H1 (cell line): Measurements from ENCODE around the gene TMCC1.

Experiments
- BACH1 ChIP-seq: IDR thresholded peaks from 2 replicates; pipeline ENCODE4 v1.6.1; 2012; ENCODE audit warnings: low read length, improper control_type of control experiment
- CHD2 ChIP-seq: IDR thresholded peaks from 2 replicates; pipeline ENCODE4 v1.6.1; 2012; ENCODE audit warnings: low read length, improper control_type of control experiment
- EGR1 ChIP-seq: IDR thresholded peaks from 2 replicates; pipeline ENCODE4 v1.6.1; 2011; ENCODE audit warnings: low read depth, low read length, borderline replicate concordance
- EP300 ChIP-seq, 2 experiments: IDR thresholded peaks; 1 replicate in 1 of 2; 2 replicates in 1 of 2; pipeline ENCODE4 v1.6.1; 2011 to 2012; ENCODE audit warnings: low read depth in 2 of 2, low read length in 2 of 2, mild to moderate bottlenecking in 2 of 2, borderline replicate concordance in 1 of 2, inconsistent platforms in 1 of 2, moderate library complexity in 1 of 2
- EZH2 ChIP-seq: fragments of 200-600 bp; sonication (generic); IDR thresholded peaks from 2 replicates; pipeline ENCODE4 v1.7.1; 2012; ENCODE audit warnings: low read depth, mild to moderate bottlenecking, moderate library complexity, low read length, inconsistent platforms; ENCODE audit not compliant: severe bottlenecking
- JUN ChIP-seq: IDR thresholded peaks from 2 replicates; pipeline ENCODE4 v1.6.1; 2011; ENCODE audit warnings: low read depth, mild to moderate bottlenecking, improper control_type of control experiment, low read length
- JUND ChIP-seq: IDR thresholded peaks from 2 replicates; pipeline ENCODE4 v1.6.1; 2011; ENCODE audit warnings: mild to moderate bottlenecking, improper control_type of control experiment, low read length
- POLR2A ChIP-seq, 2 experiments: IDR thresholded peaks; 1 replicate in 1 of 2; 2 replicates in 1 of 2; pipeline ENCODE4 v1.6.1; 2011; ENCODE audit warnings: low read depth in 2 of 2, low read length in 2 of 2, mild to moderate bottlenecking in 2 of 2; ENCODE audit errors: control extremely low read depth in 1 of 2
- POLR2AphosphoS5 ChIP-seq: IDR thresholded peaks from 2 replicates; pipeline ENCODE4 v1.6.1; 2011; ENCODE audit warnings: low read depth, low read length
- SIX5 ChIP-seq: IDR thresholded peaks from 2 replicates; pipeline ENCODE4 v1.6.1; 2011; ENCODE audit warnings: mild to moderate bottlenecking, low read depth, low read length
- YY1 ChIP-seq: IDR thresholded peaks from 2 replicates; pipeline ENCODE4 v1.6.1; 2011; ENCODE audit warnings: low read depth, mild to moderate bottlenecking, low read length
- TF ChIP-seq, protein P1 (sequence below), 3 experiments: IDR thresholded peaks; 1 replicate in 2 of 3; 2 replicates in 1 of 3; pipeline versions ENCODE4 v1.5.1 to v1.6.1; 2011; ENCODE audit warnings: low read length in 3 of 3, mild to moderate bottlenecking in 3 of 3, inconsistent platforms in 2 of 3, low read depth in 1 of 3, moderate library complexity in 1 of 3; ENCODE audit not compliant: insufficient read depth in 1 of 3; ENCODE audit errors: control extremely low read depth in 1 of 3

DNA sequence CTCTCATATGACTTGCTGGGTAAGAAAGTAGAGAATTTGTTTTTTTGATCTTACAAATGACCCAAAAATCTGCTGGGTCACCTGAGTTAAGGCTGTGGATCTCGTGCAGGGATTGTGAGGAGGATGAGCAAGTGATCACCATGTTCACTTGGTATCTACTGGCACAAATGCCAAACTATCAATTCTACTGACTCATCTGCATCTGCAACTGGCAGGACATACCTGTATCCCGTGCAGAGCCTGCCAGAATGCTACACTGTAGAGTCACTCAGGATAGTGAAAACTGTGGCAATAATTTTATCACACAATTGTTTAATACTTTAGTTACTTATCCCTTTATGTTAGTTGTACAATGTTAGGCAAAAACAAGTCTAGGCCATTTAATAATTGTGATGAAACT lies 157.4 kb downstream of the TMCC1 start:
- TF ChIP-seq, protein P1, sequence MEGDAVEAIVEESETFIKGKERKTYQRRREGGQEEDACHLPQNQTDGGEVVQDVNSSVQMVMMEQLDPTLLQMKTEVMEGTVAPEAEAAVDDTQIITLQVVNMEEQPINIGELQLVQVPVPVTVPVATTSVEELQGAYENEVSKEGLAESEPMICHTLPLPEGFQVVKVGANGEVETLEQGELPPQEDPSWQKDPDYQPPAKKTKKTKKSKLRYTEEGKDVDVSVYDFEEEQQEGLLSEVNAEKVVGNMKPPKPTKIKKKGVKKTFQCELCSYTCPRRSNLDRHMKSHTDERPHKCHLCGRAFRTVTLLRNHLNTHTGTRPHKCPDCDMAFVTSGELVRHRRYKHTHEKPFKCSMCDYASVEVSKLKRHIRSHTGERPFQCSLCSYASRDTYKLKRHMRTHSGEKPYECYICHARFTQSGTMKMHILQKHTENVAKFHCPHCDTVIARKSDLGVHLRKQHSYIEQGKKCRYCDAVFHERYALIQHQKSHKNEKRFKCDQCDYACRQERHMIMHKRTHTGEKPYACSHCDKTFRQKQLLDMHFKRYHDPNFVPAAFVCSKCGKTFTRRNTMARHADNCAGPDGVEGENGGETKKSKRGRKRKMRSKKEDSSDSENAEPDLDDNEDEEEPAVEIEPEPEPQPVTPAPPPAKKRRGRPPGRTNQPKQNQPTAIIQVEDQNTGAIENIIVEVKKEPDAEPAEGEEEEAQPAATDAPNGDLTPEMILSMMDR (IDR thresholded peaks at IDR 0.05; ENCODE audit: control extremely low read depth in 1 of 3, insufficient read depth in 1 of 3, low read depth in 1 of 3, low read length in 3 of 3): no peak
- TF ChIP-seq EZH2 (no peak), YY1 (no peak), BACH1 (no peak), POLR2A (IDR thresholded peaks at IDR 0.05; ENCODE audit: control extremely low read depth in 1 of 2, low read depth in 2 of 2, low read length in 2 of 2) (no peak), SIX5 (no peak), JUN (no peak), EGR1 (no peak), EP300 (IDR thresholded peaks at IDR 0.05; ENCODE audit: borderline replicate concordance in 1 of 2, low read depth in 2 of 2, low read length in 2 of 2) (no peak), POLR2AphosphoS5 (no peak), CHD2 (no peak), JUND (no peak)
